ENCODE data around the gene RAPGEF3.

GRCh38 chr12:47734725-47735480, 23.8 kb downstream of the RAPGEF3 start:
- no peak for TF ChIP-seq SUZ12 (IDR thresholded peaks at IDR 0.05; ENCODE audit: extremely low read depth, insufficient read depth, insufficient read length)
- TF ChIP-seq YY1 (IDR thresholded peaks at IDR 0.05; ENCODE audit: insufficient read depth, insufficient read length), result no peak
- TF ChIP-seq ZNF274 (IDR thresholded peaks at IDR 0.05; ENCODE audit: low read depth, low read length), result no peak
